Bronchus fibroblast of lung (primary cell): Measurements from ENCODE around the gene FKBP6. TPM values are rescaled to one million over a fixed set of nuclear protein-coding genes. Genes with fewer than 3 reads are reported as not detected.

Experiments
- total RNA-seq: library from RNA; depleted of rRNA; stranded (reverse); fragments of >200 nt; gene quantifications from 2 replicates; pipeline ENCODE4 v1.2.3, GENCODE V29; 2015

The FKBP6 gene
- not detected in 2 replicates for total RNA-seq

GRCh38 chr7:73327922-73328321, at the start of gene FKBP6, which contains the start of gene TRIM50:
Gene FKBP6 (plus strand): TSS chr7:73328161. CDS start chr7:73328429, 268 bp downstream.
Gene TRIM50 (minus strand): TSS chr7:73328082. CDS start chr7:73324787, 3,295 bp downstream.

GRCh38 chr7:73308665-73309214, 19.2 kb upstream of the FKBP6 start, which contains the start of gene NSUN5:
Gene NSUN5 (minus strand): TSS chr7:73308826. CDS start chr7:73308790, 36 bp downstream.

Other genes with a start within 250 kb of the FKBP6 start
- not detected in 2 replicates for gene SPDYE9, start 242.1 kb upstream of the FKBP6 start, total RNA-seq
- gene NSUN5, start 19.3 kb upstream of the FKBP6 start, total RNA-seq = 38.8 and 40.0 TPM in 2 replicates
- gene TRIM50, start 79 bp upstream of the FKBP6 start, total RNA-seq = not detected in 2 replicates
- gene FZD9, start 105.6 kb downstream of the FKBP6 start, total RNA-seq = 0.50 and 0.59 TPM in 2 replicates
- 32.7 and 35.5 TPM in 2 replicates for gene BAZ1B, start 194.1 kb downstream of the FKBP6 start, total RNA-seq
- gene BCL7B, start 229.5 kb downstream of the FKBP6 start, total RNA-seq = 43.7 and 52.3 TPM in 2 replicates